GM12874 (cell line): ENCODE results near the gene SMAD5.

Source experiments
- CTCF ChIP-seq: IDR thresholded peaks from 2 replicates; pipeline ENCODE4 v1.5.1; 2011; ENCODE audit warnings: low read depth, mild to moderate bottlenecking, control low read depth, low read length, moderate library complexity; ENCODE audit not compliant: insufficient read depth

SMAD5 gene

GRCh38 chr5:136199408-136199807 is 66.8 kb downstream of the SMAD5 start:
- no peak for TF ChIP-seq CTCF

- no peak for TF ChIP-seq CTCF
Observed at GRCh38 chr5:136200130-136200529, 67.5 kb downstream of the SMAD5 start.

GRCh38 chr5:136200761-136201160 is 68.1 kb downstream of the SMAD5 start:
- TF ChIP-seq CTCF, result no peak

- TF ChIP-seq CTCF, result no peak
Observed at GRCh38 chr5:136201870-136202269, 69.2 kb downstream of the SMAD5 start.

- TF ChIP-seq CTCF, result no peak
Observed at GRCh38 chr5:136202469-136203205, 70.0 kb downstream of the SMAD5 start.

GRCh38 chr5:136203303-136203922 is 70.8 kb downstream of the SMAD5 start:
- no peak for TF ChIP-seq CTCF

- no peak for TF ChIP-seq CTCF
Observed at GRCh38 chr5:136205061-136205702, 72.5 kb downstream of the SMAD5 start.
